HCT116 (cell line): ENCODE results near the gene KCNH2. TPM values are rescaled to one million over a fixed set of nuclear protein-coding genes. Genes with fewer than 3 reads are reported as not detected.

Experiments used
- ATAC-seq: fragments of 200-7000 bp; cut with Tn5 transposase; 2 replicates; pipeline ENCODE4 v1.9.1; 2020; ENCODE audit warnings: mild to moderate bottlenecking, moderate library complexity
- BruUV-seq: library from RNA; stranded (reverse); fragments of 400-500 nt; replicated peaks from 2 replicates; lab custom pipeline; 2021; lab: Mats Ljungman, UMichigan
- CTCF ChIA-PET: fragments of 300-600 bp; sonication (Branson Sonifier 250); formaldehyde crosslinking; loops from one replicate; lab custom pipeline; 2021; ENCODE audit warnings: antibody characterized with exemption; lab: Charles Lee
- POLR2A ChIA-PET: fragments of 300-600, 350-600 bp; sonication (Branson Sonifier 250); formaldehyde crosslinking; loops from one replicate; lab custom pipeline; 2021; ENCODE audit warnings: antibody characterized with exemption; lab: Charles Lee
- RAD21 ChIA-PET, 2 experiments: fragments of 300-600 bp; sonication (Branson Sonifier 250); formaldehyde crosslinking; loops; one replicate each; lab custom pipeline; 2023; ENCODE audit warnings: low total read pairs in 2 of 2; ENCODE audit not compliant: uncharacterized antibody in 2 of 2, unreplicated experiment in 2 of 2, low non-redundant PET in 1 of 2; lab: Charles Lee
- DNase-seq: peaks from one replicate; pipeline ENCODE4 v3.0.0-alpha.2; 2010; ENCODE audit warnings: low read depth, low spot score
- H2AFZ ChIP-seq: fragments of 200-600 bp; shearing (Covaris generic), sonication (generic); 2 replicates; pipeline ENCODE4 v1.6.1; 2017; ENCODE audit warnings: low read depth, mixed run types, mixed read lengths, antibody characterized with exemption, low read length; ENCODE audit not compliant: poor library complexity, severe bottlenecking
- H3K27ac ChIP-seq: 2 replicates; pipeline ENCODE4 v1.5.1; 2012; ENCODE audit warnings: low read depth, low read length
- H3K27me3 ChIP-seq: fragments of 200-600 bp; sonication (generic); 2 replicates; pipeline ENCODE4 v1.6.1; 2016; ENCODE audit warnings: mixed run types, low read length, mixed read lengths; ENCODE audit not compliant: insufficient read depth
- H3K36me3 ChIP-seq, 2 experiments: fragments of 200-500 bp in 1 of 2; fragments of 200-600 bp in 1 of 2; sonication (Bioruptor generic) in 1 of 2; sonication (generic) in 1 of 2; 2 replicates each; pipeline versions ENCODE4 v1.5.1 to v1.6.1; 2014 to 2016; ENCODE audit warnings: low read length in 2 of 2, inconsistent platforms in 1 of 2, mixed read lengths in 1 of 2, mixed run types in 1 of 2; ENCODE audit not compliant: insufficient read depth in 2 of 2, control insufficient read depth in 1 of 2
- H3K4me1 ChIP-seq, 2 experiments: fragments of 200-600 bp in 1 of 2; sonication (generic) in 1 of 2; 2 replicates each; pipeline versions ENCODE4 v1.5.1 to v1.6.1; 2012 to 2017; ENCODE audit warnings: low read length in 2 of 2, inconsistent platforms in 1 of 2, mild to moderate bottlenecking in 1 of 2, mixed read lengths in 1 of 2, mixed run types in 1 of 2, moderate library complexity in 1 of 2; ENCODE audit not compliant: insufficient read depth in 2 of 2, control insufficient read depth in 1 of 2
- H3K4me2 ChIP-seq: fragments of 200-600 bp; sonication (generic); 2 replicates; pipeline ENCODE4 v1.6.1; 2017; ENCODE audit warnings: mixed run types, low read length, mixed read lengths
- H3K4me3 ChIP-seq, 2 experiments: fragments of 200-600 bp in 1 of 2; sonication (generic) in 1 of 2; replicated peaks in 1 of 2; 2 replicates each; pipeline ENCODE4 v1.5.1; 2011 to 2016; ENCODE audit warnings: low read length in 2 of 2, control low read depth in 1 of 2, low read depth in 1 of 2, mild to moderate bottlenecking in 1 of 2, mixed read lengths in 1 of 2, mixed run types in 1 of 2
- H3K79me2 ChIP-seq: fragments of 200-600 bp; sonication (generic); 2 replicates; pipeline ENCODE4 v1.6.1; 2017; ENCODE audit warnings: mild to moderate bottlenecking, mixed run types, low read length, moderate library complexity, mixed read lengths; ENCODE audit not compliant: insufficient read depth
- H3K9ac ChIP-seq: fragments of 200-600 bp; sonication (generic); 2 replicates; pipeline ENCODE4 v1.6.1; 2016; ENCODE audit warnings: low read length, mixed read lengths
- H3K9me2 ChIP-seq: fragments of 200-600 bp; sonication (generic), shearing (Covaris generic); 2 replicates; pipeline ENCODE4 v1.6.1; 2017; ENCODE audit warnings: mixed run types, mild to moderate bottlenecking, moderate library complexity; ENCODE audit not compliant: insufficient read depth
- H3K9me3 ChIP-seq, 2 experiments: fragments of 200-500 bp in 1 of 2; fragments of 200-600 bp in 1 of 2; sonication (Bioruptor generic) in 1 of 2; sonication (generic) in 1 of 2; 2 replicates each; pipeline ENCODE4 v1.6.1; 2014 to 2017; ENCODE audit warnings: low read length in 2 of 2, mixed read lengths in 2 of 2, inconsistent platforms in 1 of 2, low read depth in 1 of 2, mild to moderate bottlenecking in 1 of 2, mixed run types in 1 of 2, moderate library complexity in 1 of 2; ENCODE audit not compliant: control insufficient read depth in 1 of 2, insufficient read depth in 1 of 2
- H4K20me1 ChIP-seq: fragments of 200-600 bp; sonication (generic), shearing (Covaris generic); 2 replicates; pipeline ENCODE4 v1.6.1; 2017; ENCODE audit warnings: mixed run types, mild to moderate bottlenecking, moderate library complexity; ENCODE audit not compliant: insufficient read depth
- ATF3 ChIP-seq: IDR thresholded peaks from 2 replicates; pipeline ENCODE4 v1.6.1; 2012
- CBX3 ChIP-seq: IDR thresholded peaks from 2 replicates; pipeline ENCODE4 v1.6.1; 2012; ENCODE audit warnings: low read depth
- CEBPB ChIP-seq: IDR thresholded peaks from 2 replicates; pipeline ENCODE4 v1.6.1; 2012; ENCODE audit warnings: low read depth
- CTCF ChIP-seq, 3 experiments: fragments of 200-600 bp in 1 of 3; sonication (generic) in 1 of 3; IDR thresholded peaks in 2 of 3; conservative IDR thresholded peaks in 1 of 3; 2 replicates each; pipeline ENCODE4 v1.5.1; 2012 to 2017; ENCODE audit warnings: low read depth in 2 of 3, low read length in 2 of 3, antibody characterized with exemption in 1 of 3, borderline replicate concordance in 1 of 3, control low read depth in 1 of 3, mild to moderate bottlenecking in 1 of 3, mixed read lengths in 1 of 3, mixed run types in 1 of 3, moderate library complexity in 1 of 3; ENCODE audit not compliant: insufficient read depth in 1 of 3
- EZH2 ChIP-seq: fragments of 200-600 bp; sonication (generic); IDR thresholded peaks from 2 replicates; pipeline ENCODE4 v1.6.1; 2017; ENCODE audit warnings: antibody characterized with exemption, mixed run types
- EZH2phosphoT487 ChIP-seq: fragments of 200-600 bp; IDR thresholded peaks from 2 replicates; pipeline ENCODE4 v1.6.1; 2018; ENCODE audit warnings: antibody characterized with exemption, borderline replicate concordance
- FOSL1 ChIP-seq: IDR thresholded peaks from 2 replicates; pipeline ENCODE4 v1.6.1; 2012; ENCODE audit warnings: low read depth
- JUND ChIP-seq: IDR thresholded peaks from 2 replicates; pipeline ENCODE4 v1.6.1; 2012
- POLR2A ChIP-seq: IDR thresholded peaks from 2 replicates; pipeline ENCODE4 v1.7.0; 2011; ENCODE audit warnings: borderline replicate concordance; ENCODE audit not compliant: insufficient read depth, insufficient read length; ENCODE audit errors: extremely low read depth
- POLR2AphosphoS5 ChIP-seq: IDR thresholded peaks from 2 replicates; pipeline ENCODE4 v1.6.1; 2011; ENCODE audit warnings: mild to moderate bottlenecking, low read depth, low read length, moderate library complexity
- REST ChIP-seq: IDR thresholded peaks from 2 replicates; pipeline ENCODE4 v1.6.1; 2012; ENCODE audit warnings: low read depth
- SIN3A ChIP-seq: IDR thresholded peaks from 2 replicates; pipeline ENCODE4 v1.6.1; 2012; ENCODE audit warnings: low read depth
- SP1 ChIP-seq: IDR thresholded peaks from 2 replicates; pipeline ENCODE4 v1.6.1; 2012; ENCODE audit warnings: low read depth
- SRF ChIP-seq: IDR thresholded peaks from 2 replicates; pipeline ENCODE4 v1.6.1; 2012; ENCODE audit warnings: low read depth
- ZBTB33 ChIP-seq: IDR thresholded peaks from 2 replicates; pipeline ENCODE4 v1.6.1; 2011; ENCODE audit warnings: mild to moderate bottlenecking, low read length, moderate library complexity; ENCODE audit not compliant: insufficient replicate concordance; ENCODE audit errors: extremely low read depth
- ZFX ChIP-seq: fragments of 450-650 bp; IDR thresholded peaks from 2 replicates; pipeline ENCODE4 v1.6.1; 2017
- ZNF274 ChIP-seq: fragments of 200-500 bp; sonication (Bioruptor generic); IDR thresholded peaks from 2 replicates; pipeline ENCODE4 v1.6.1; 2014; ENCODE audit warnings: mild to moderate bottlenecking, low read depth, low read length, inconsistent platforms
- intact Hi-C: fragments of 100-400 bp; cut with micrococcal nuclease; formaldehyde crosslinking; loops from 2 replicates; pipeline ENCODE4 v1.10.0; 2022
- total RNA-seq: library from RNA; stranded (reverse); gene quantifications from one replicate; pipeline ENCODE4 v1.2.1, GENCODE V29; 2021; ENCODE audit not compliant: unreplicated experiment
- TF ChIP-seq, protein P1 (sequence below): IDR thresholded peaks from 2 replicates; pipeline ENCODE4 v1.6.1; 2012

Gene KCNH2
- total RNA-seq, 1 experiment from 2014 or later = 9.7 TPM

DNA sequence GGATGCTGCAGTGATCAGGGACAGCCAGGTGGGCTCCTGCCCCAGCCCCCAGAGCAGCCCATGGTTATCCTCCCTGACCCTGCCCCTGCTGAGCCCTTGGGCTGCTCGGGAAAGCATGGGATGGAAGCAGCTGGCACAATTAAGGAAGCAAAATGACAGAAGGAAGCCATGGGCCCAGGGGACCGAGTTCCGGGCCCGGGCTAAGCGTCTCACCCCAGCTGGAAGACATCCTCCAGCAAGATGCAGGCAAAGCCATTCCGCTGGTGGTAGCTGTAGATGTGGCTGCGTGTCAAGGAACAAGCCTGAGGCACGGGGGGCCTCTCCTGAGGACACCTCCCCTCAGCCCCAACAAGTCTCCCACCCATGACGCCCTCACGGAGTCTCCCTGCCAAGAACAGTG, 45.1 kb upstream of the KCNH2 start:
- Histone ChIP-seq H3K4me3 (no peak overlapping the region), H4K20me1 (no peaks in the 10 kb centered on the region)
- CTCF ChIA-PET = no interaction called here
- TF ChIP-seq SIN3A (no peak), CBX3 (no peak), JUND (no peak), EZH2phosphoT487 (no peak), ZBTB33 (no peak), FOSL1 (no peak), POLR2AphosphoS5 (no peak), EZH2 (no peak), SRF (no peak), CEBPB (no peak), ZFX (no peak), ZNF274 (no peak), POLR2A (no peak), CTCF (IDR thresholded peaks at IDR 0.05 in 2 of 3, conservative IDR thresholded peaks at IDR 0.05 in 1 of 3; ENCODE audit: borderline replicate concordance in 1 of 3, insufficient read depth in 1 of 3, low read depth in 2 of 3, low read length in 2 of 3) (no peak), ATF3 (no peak), REST (no peak), SP1 (no peak)
- TF ChIP-seq, protein P1, sequence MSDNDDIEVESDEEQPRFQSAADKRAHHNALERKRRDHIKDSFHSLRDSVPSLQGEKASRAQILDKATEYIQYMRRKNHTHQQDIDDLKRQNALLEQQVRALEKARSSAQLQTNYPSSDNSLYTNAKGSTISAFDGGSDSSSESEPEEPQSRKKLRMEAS = no peak
- TF ChIP-seq, all 23 proteins: peak for 0
- no peak overlapping the region for H3K9ac ChIP-seq
- peaks cover 4 to 52% of the 10 kb centered on the region in 2 experiments for H3K4me1 ChIP-seq
- no peaks in the 10 kb centered on the region for H3K27me3 ChIP-seq
- no peaks in the 10 kb centered on the region for H3K9me2 ChIP-seq
- DNase-seq (no peak), ATAC-seq (no peak)
- H3K27ac ChIP-seq = no peak overlapping the region
- H3K4me2 ChIP-seq = no peak overlapping the region
- ChIA-PET RAD21 (no interaction called here), POLR2A (no interaction called here)
- H3K36me3 ChIP-seq = no peaks in the 10 kb centered on the region
- intact Hi-C loops = no loop called here
- no peak overlapping the region for H2AFZ ChIP-seq
- H3K79me2 ChIP-seq = no peaks in the 10 kb centered on the region
- H3K9me3 ChIP-seq = no peaks in the 10 kb centered on the region
- BruUV-seq = no TSS peak
